GM18873 (cell line): Measurements from ENCODE around the gene PIGQ.
"Not testable (repeated sequence)": the region's sequence is repeated elsewhere in the genome, so short reads cannot be mapped to it uniquely, and the experiment has no call there.

Experiments
- ATAC-seq: cut with Tn5 transposase; IDR thresholded peaks from one replicate; pipeline ENCODE4 v1.9.1; 2021; ENCODE audit warnings: mild to moderate bottlenecking, moderate library complexity, moderate number of reproducible peaks; ENCODE audit not compliant: unreplicated experiment, low FRiP score

Gene PIGQ

DNA sequence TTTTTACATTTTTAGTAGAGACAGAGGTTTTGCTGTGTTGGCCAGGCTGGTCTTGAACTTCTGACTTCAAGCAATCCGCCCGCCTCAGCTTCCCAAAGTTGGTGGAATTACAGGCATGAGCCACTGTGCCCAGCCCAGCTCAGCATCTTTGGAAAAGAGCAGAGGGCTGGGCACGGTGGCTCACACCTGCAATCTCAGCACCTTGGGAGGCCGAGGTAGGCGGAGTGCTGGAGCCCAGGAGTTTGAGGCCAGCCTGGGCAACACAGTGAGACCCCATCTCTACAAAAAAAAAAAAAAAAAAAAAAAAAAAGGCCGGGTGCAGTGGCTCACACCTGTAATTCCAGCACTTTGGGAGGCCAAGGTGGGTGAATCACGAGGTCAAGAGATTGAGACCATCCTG, 27.9 kb downstream of the PIGQ start:
- not testable (repeated sequence) for ATAC-seq

DNA sequence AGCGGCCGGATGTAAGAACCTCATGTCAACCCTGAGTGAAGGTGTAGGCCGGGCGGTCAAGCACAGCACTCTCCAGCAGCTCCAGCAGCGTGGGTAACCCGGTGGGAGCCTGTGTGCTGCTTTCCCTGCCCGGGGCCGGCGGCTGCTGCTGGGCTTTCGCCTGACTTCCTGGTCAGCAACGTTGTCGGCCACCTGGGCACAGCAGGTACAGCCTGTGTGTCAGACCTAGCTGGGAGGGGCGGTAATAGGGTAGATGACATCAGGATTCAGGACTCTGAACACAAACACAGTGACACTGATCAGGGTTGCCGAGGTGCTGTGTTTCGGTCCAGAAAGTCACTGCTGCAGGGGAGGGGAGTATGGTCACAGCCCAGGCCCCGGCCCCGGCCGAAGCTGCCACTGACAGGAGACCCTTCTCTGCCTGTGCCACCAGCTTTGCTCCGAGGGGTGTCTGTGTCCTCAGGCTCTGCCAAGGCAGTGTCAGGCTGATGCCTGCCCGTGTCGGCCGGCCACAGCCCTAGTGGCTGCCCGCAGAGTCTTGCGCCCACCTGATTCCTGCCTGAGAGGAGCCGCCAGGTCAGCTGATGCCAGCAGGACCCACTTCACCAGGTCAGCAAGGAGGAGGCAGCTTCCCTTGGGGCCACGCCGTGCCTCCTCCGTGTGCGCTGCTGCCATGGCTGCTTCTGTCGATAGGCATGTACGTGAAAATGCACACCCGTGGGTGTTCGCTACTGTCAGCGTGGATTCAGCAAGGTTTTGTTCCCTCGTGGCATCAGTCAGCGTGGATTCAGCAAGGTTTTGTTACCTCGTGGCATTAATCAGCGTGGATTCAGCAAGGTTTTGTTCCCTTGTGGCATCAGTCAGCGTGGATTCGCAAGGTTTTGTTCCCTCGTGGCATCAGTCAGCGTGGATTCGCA, 29.3 kb downstream of the PIGQ start:
- no peak for ATAC-seq

DNA sequence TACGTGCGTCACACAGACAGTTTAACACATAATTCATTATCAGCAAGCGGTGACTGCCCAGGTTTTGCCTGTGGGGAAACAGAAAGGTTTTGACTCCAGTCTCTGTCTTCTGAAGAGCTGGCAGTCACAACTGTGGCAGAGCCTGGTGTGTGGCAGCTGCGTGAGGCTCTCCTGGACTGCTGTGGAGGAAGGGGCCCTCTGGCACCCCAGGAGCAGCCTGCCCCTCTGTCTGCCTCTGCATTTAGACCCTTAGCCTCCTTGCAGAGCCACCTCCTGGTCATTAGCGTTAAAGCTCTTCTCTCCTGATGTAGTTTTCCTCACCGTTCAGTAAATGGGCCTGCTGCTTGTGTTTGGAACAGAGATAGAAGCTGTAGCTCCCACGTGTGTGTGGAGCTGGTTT, 31.0 kb downstream of the PIGQ start:
- no peak for ATAC-seq

DNA sequence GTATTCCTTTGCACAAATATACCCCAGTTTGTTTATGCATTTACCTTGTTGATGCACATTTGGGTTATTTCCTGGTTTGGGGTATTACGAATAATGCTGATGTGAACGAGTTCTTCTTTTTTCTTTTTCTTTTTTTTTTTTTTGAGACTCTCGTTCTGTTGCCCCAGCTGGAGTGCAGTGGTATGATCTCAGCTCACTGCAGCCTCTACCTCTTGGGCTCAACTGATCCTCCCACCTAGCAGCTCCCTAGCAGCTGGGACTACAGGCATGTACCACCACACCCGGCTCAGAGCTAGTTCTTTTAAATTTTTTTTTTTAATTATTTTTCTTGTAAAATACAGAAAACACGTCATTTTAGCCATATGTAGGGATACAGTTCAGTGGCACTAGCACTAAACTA, 34.2 kb downstream of the PIGQ start:
- ATAC-seq: no peak

DNA sequence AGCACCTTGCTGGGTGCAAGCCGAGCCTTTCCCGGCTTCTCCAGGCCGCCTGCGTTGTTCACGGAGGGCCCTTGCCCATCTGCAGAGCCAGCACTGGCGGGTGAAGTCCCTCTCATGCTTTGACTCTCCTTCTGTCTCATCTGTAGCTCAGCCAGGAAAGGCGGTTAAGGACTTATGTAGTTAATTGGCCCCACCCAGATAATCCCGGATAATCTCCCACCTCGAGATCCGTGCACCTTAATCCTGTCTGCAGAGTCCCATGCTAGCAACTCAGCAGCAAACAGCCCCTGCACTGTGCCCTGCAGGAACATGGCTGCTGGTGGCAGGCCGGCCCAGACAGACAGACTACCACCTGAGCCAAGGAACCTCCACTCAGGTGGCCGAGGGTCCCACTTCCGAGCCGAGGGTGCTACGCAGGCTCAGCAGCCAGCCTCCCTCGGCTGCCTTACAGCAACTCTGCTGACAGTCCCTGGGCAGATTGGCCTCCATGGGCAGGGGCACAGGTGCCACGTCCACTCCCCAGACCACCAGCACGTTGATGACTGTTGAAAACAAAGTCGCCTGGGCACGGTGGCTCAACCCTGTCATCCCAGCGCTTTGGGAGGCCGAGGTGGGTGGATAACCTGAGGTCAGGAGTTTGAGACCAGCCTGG, 37.0 kb downstream of the PIGQ start:
- no peak for ATAC-seq

DNA sequence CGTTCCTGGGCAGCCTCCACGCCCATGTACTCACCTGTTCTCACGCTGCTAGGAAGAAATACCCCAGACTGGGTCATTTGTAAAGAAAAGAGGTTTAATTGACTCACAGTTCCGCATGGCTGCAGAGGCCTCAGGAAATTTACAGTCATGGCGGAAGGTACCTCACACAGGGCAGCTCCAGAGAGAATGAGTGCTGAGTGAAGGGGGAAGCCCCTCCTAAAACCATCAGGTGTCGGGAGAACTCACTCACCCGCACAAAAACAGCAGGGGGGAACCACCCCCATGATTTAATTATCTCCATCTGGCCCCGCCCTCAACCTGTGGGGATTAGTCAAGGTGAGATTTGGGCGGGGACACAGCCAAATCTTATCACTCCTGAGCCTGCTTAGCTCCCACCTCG, 38.3 kb downstream of the PIGQ start:
- ATAC-seq: no peak

DNA sequence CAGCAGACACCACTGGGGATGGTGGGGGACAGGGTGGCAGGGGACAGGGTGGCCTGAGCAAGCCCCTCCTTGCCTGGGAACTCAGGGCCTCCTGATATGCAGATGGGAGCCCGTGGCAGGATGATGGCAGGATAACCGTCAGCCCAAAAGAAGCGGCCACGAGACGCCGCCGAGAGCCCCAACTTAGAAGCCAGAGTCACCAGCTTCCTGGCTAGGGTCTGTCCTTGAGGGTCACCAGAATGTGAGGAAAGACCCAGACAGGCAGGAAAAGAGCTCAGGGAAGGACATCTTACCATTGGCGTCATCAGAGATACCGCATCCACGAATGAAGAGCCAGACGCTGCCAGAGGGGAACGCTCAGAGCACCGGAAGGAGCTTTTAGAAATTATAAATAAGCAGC, 39.5 kb downstream of the PIGQ start:
- no peak for ATAC-seq

DNA sequence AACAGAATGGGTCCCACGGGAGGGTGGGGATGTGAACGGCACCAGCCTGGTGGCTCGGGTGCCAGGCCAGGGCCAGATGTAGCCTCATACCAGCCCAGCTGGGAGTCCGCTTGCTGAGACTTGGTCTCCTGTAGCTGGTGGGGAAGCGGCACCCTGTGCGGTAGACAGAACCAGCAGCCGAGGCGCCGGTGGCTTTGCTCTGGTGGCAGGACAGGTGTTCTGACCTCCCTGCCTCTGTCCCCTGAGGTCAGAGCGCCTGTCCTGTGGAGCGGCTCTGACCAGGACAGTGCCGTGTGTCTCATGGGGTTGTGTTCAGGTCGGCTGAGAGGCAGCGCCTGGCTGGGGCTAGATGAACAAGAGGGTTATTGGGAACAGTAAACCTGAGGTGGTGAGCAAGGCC, 40.2 kb downstream of the PIGQ start:
- ATAC-seq: no peak

DNA sequence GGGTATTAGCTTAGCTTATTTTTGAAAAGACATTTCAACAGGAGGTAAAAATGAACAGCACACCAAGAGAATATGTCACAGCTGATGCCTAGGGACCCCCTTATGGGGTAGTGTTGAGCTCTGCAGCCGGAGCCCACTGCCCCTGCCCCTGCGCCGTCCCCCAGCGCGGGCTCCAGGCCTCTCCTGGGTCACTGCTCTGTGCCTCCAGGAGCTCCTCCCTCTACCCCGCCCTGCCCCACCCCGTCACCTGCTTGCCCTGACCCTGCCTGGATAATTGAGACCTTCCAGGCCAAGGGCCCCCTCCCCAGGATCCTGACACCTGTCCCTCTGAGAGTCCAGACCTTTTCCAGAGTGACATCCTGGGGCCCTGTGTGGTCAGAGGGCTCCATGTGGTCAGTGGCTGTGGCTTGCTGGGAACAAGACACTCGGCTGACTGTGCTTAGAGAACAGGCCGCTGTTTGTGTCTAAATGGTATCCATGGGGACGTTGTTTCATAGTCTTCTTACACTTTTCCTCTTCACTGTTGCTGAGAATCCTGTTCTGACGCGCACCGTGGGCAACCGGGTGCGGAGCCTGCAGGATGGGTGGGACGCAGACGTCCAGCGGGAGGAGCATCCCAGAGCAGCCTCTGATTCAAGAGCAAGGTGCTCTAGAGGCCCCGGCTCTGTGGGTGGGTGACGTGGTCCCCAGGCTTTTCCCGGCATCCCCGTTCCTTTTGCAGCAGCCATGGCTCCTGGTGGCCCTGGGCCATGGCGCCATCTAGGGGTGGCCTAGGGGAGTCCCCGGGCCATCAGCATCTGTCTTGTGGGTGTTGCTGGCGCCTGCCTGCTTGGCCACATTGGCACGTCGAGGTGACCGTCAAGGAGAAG, 41.0 kb downstream of the PIGQ start:
- no peak for ATAC-seq

DNA sequence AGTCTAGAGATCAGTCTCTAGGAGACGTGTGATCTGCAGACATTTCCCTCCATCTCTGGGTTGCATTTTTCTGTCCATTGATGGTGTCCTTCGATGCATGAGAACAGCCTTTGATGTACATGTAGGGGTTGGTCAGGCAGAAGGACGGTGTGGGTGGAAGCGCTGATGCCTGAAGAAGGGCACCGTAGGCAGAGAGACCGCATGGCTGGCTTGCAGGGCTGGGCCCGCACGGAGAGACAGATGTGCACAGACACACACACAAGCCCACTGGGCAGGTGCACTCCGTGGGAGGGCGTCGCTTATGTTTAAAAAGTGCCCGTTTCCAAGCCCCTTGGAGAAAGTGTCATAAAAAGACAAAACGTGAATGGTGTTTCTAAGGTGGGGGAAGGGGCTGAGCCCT, 45.4 kb downstream of the PIGQ start:
- ATAC-seq: no peak

DNA sequence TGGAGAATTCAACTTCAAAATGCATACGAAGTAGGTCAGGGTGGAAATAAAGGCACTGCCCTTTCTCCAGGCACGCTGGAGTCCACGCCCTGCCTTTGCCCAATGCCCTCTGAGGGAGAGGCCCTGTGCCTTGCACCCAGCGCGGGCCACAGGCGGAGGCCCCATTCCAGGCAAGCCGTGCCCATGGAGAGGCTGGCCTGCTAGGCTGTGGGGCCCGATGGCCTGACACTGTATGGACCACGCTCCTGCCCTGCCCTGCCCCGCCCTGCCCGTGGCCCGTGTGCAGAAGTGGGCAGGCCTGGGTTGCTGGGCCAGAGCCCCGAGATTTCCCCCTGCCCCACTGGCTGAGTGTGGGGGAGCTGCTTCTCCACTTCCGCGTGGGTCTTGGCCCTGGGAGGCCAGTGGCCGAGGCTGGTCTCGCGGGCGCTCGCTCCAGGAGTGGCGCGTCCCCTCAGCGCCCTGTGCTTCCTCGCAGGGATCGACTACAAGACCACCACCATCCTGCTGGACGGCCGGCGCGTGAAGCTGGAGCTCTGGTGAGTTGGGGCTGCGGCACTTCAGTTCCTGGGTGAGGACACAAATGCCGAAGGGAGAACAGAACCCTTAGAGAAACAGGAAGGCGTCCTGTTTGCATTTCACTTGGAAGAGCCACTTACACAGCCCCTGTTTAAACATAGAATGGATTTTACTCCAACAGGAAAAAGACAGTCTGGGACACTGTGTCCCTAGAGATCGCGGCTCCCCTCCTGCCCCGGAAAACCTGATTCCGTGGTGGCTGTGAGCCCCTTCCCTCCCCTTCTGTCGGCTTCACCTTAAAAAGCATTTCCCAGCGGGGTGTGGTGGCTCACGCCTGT, 47.2 kb downstream of the PIGQ start:
- ATAC-seq: no peak

DNA sequence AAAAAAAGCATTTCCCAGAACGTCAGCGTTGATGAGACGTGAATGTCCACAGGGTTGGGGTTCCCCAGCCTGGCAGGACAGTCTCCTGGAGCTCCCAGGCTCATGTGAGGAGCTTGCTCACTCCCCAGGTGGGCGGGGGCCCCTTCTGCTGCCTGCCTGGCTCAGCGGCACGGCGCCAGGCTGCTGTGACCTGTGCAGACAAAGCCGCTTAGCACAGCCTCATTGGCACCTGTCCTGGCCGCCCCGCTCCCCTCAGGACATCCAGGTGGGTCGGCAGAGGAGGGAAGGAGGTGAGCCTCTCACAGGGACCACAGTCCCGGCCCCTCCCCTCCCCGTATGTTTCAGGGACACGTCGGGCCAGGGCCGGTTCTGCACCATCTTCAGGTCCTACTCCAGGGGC, 48.1 kb downstream of the PIGQ start:
- no peak for ATAC-seq

DNA sequence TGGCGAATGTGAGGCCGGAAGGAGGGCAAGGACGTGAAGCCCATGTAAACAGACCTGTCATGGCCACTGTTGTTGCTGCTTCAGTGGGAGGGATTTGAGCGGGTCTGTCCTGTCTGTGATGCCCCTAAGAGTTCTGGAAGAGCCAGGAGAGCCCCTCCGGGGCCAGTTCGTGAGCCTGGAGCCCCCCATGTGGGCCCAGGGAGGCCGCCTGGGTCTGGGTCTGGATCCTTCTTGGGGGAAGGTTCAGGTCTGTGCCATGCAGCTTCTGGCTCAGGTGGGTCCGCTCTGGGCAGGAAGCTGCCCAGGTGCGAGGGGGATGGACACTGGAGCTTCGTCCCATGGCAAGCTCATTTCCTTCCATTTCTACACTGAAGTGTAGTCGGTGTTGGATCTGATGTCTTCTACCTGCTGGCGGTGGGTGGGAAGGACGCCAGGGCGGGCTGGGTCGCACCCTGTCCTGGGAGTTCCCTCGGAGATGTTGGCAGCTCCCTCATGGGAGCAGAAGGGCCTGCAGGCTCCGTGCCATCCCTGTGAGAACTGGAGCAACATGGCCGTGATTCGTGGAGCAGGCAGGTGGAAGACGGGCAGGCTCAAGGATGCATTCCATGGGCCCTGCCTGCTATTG, 49.8 kb downstream of the PIGQ start:
- ATAC-seq: no peak

DNA sequence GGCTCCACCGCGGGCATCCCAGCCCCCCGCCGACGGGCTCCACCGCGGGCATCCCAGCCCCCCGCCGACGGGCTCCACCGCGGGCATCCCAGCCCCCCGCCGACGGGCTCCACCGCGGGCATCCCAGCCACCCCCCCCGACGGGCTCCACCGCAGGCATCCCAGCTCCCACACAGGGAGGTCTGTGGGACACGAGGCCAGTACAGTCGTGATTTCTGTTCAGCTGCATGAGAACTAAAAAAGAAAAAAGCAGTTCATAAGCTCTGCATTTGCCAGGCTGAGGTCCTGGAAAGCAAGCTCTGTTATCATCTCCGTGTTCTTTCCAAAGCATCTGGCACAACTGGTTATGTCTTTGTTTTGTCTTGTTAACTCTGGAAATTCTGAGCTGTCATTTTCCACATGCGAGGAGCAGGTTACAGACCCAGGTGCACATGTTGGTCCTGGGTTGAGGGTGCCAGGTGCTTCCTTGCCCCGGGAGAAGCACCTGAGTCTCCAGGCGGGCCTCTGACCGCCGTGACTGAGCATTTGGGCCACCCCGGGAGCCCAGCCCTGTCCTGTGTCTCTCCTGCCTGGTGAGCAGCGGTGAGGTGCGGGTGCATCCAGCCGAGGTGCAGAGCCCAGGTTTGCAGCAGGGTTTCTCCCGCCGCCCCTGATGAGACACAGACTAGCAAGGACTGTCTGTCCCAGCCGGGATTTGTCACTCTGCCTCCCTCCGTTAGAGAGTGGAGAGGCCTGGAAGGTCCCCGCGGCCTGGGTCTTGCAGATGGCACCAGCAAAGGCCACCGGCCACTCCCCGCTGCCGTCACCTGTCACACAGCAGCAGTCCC, 51.1 kb downstream of the PIGQ start:
- ATAC-seq: no peak

DNA sequence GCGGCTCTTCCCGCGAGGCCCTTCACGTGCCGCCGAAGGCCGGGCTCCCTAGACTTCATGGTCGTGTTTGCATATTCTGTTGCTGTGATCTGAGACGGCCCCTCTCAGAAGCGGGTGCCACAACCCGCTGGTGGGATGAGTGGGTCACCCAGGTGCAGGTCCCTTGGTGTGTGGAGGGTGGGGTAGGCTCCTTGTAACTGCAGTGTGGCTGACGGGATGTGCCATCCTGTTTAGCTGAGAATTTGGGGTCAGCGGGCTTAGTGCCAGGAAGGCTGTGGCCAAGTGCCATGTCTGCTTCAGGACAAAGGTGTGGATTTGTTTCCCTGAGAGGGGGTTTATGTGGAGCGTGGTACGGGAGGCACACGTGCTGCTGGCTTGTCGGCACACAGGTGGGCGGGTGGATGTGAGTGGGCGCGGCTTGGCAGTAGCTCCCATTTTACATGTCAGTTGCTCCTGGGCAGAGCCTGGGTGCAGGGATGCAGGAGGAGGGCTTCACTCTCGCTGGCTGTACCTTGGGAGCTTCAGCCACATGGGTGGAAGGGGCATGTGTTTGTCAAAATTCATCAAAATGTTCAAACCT, 51.8 kb downstream of the PIGQ start:
- ATAC-seq: no peak

DNA sequence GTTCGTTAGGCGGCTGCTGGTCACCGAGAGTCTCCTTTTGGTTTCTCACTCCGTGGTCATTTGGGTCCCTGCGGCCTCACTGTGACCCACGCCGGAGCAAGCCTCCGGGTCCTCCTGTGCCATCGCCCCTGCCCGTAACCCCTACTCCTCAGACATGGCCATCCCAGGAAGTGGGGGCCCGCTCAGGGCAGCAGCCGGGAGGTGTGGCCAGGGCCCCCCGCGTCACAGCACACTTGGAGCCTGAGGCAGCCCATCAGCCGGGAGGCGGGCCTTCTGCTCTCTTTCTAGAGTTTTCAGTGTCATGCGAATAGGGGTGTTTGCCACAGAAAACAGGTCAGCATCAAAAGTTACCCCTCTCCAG, 53.1 kb downstream of the PIGQ start:
- ATAC-seq: no peak

DNA sequence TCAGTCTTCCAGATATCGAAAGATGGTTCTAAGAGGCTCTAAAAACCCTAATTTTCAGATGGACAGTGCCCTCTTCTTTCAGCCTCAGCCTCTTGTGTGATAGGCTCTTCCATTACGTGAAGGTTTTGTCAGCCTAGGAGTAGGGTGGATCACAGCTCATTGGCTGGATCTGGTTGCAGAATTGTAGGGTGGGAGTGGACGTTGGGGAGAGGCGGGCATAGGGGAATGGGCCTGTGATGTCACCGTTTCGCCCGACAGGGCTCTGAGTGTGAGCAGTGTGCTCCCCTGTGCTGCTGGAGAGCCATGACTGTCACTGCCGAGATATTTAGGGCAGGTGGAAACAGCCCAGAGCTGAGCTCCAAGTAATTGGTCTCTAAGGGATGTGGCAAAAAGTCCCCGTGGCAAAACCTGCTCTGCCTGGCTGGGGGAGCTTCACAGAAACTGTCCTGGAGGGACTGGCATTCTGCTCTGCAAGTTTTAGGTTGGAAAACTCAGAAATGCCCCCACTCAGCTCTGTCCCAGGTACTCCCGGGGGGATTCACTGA, 54.8 kb downstream of the PIGQ start:
- no peak for ATAC-seq
